HG02885 (cell line): Measurements from ENCODE around the gene VAMP5.
"Not testable (repeated sequence)": the region's sequence is repeated elsewhere in the genome, so short reads cannot be mapped to it uniquely, and the experiment has no call there.

ENCODE experiments used
- ATAC-seq: cut with Tn5 transposase; IDR thresholded peaks from one replicate; pipeline ENCODE4 v1.9.1; 2021; ENCODE audit warnings: mild to moderate bottlenecking; ENCODE audit not compliant: unreplicated experiment, poor library complexity

Gene VAMP5

DNA sequence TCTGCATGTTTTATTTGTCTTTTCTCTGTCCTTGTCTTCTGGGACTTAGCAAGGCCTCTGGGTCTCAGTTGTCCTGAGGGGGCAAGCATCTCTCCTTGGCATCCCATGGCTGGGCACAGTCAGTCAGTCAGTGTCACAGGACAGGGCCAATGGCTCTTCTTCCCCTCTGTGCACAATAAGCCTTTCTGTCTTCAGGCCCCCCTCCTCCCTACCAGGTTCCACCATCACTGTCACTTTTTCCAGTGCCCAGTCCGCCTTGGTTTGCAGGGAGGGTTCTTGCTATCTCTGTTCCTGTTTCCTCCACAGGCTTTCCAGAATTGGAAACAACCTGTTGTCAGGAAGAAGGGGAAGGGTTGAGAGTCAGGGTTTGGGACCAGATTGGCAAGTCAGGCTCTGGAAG is 1.7 kb upstream of the VAMP5 start:
- no peak for ATAC-seq

DNA sequence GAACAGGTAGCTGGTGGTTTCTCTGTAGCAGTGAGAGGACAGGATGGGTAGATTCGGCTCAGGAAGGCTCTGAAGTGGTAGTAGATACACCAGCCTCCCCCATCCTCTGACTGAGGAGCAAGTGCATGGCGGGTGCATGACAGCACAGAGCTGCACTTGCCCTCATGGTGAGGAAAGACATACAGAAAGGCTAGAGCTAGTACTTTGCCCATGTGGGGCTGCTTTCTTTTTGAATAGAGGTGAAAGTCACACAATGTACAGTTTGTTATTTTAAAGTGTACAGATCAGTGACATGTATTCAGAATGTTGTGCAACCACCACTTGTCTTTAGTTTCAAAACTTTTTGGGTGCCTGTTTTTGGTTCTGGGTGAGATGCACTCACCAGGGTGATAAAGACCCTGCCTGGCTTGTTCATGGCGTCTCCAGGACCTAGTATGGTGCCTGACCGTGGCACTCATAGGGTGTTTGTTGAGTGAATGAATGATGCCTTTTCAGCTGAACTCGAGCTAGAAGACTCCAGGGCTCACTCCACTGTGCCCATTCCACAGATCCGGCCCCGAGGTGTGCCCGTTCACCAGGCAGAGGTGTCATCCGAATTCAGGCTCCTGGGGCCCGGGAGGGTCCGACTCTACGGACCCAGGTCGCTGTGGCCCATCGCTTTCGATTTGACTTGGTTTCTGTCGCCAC is 421 bp upstream of the VAMP5 start:
- peak; percentile 65 for ATAC-seq

- ATAC-seq, result peak; percentile 37
Measured at GRCh38 chr2:85584857-85585780, 888 bp downstream of the VAMP5 start.

DNA sequence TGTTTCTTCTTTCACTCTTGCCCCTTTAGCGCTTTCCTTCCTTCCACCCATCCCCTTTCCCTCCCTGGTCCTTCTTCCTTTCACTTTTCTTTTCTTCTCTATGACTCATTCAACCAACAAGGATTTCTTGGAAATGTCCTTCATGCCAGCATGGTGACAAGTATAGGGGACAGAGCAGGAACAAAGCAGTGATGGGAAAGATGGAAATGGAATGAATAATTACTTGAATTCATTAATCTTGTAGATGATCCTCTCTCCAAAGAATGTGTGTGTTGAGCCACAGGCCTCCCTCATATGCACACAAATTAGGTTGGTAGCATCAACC is 1.5 kb downstream of the VAMP5 start:
- ATAC-seq, result no peak

DNA sequence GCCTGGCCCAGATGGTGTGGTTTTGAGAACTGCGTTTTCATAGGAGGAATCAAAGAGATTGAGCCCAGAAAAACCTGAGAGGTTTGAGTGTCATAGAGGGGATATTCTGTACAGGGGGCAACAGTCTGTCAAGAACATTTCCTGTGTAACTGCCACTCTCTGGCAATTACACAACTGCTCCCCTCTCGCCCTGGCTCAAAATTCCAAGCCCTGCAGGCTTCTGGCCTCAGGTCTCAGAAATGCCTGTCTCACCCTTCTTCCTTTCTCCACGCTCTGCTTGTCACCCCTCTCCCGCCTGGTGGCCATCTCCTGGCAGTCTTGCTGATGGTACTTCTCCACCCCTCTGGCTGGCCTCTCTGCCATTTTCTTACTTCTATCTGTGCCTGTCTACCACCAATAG is 4.0 kb downstream of the VAMP5 start:
- no peak for ATAC-seq

DNA sequence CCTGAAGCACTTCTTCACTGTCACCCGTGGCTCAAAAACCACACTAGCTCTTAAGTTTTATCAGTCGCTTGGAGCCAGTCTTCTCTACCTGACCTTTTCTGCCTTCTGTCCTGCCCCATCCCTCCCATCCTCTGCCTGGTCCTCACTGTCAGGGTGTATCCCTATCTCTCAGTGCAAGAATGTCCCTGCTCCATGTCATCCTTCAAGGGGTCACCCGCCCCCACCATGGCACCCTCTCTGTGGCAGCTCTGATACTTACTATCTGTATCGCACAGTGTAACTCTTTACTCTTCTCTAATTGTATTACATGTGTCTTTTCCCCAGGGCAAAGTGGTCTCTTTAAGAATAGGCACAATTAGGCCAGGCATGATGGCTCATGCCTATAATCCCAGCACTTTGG is 4.4 kb downstream of the VAMP5 start:
- ATAC-seq, result no peak

DNA sequence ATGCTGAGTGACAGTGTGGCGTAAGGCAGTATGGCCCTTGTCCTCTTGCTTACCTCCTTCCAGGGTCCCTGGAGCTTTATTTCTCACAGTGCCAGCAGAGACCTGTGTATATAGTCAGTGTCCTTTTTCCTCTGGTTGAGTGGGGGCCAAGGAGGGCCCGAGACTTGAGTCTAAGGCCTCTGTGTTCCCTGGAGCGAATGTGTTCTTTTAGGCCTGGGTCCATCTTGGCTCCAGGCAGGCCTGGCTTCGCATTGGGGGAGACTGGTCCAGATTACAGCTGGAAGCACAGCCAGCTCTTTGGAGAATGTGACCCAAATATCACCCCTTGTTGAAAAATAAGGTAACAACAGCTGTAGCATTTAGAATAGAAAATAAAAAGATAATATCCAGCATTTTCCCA is 5.0 kb downstream of the VAMP5 start:
- no peak for ATAC-seq

DNA sequence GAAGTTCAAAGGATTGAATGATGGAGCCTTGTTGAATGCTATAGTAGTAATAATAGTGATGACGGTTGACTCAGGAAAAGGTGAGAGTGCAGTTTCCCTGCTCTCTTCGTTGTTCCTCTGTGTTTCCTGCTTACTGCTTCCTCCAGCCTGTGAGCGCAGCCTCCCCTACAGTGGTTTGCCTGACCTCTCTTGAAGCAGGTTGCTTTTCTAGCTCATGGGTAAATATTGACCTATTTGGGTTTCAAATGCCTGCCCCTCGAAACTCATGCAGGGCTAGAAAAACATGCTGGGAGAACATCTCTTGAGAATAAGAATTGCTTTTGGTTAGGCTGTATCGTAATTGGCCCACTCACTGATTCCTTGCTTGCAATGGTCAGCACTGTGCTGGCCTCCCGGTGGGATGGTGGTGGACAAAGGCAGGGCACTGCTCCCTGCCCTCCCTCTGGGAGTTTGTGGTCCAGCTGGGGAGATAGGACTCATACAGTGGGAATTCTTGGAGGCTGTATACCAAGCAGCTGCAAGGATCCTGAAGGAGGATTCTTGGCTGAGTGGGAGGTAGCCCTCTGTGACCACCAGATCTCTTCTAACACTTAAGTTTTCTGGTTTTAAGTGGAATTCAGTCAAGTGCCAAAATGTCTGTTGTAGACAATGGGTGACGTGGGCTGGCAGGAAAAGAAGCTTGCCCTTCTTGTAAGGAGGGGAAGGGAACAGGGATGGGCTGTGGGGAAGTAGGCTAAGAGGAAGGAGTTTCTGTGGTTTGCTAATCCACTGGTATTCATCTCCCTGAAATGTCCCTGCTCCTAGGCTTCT is 6.0 kb downstream of the VAMP5 start:
- no peak for ATAC-seq

DNA sequence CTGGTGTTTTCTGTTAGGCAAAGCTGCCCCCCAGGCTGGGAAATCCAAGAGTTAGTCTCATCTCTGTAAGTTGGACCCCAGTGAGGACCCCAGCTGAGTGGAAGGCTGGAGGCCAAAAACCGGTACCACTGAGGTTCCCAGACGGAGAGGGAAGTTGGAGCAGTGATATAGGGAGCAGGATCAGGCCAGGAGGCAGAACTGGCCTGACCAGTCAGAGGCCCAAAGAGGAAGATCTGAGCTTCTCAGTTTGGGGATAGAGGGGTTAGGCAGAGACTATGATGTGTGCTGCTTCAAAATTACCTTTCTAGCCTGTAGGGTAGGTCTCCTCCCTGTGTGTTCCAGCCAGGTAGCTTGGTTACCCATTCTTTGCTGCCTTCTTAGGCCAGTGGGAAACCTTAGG is 6.7 kb downstream of the VAMP5 start:
- no peak for ATAC-seq

DNA sequence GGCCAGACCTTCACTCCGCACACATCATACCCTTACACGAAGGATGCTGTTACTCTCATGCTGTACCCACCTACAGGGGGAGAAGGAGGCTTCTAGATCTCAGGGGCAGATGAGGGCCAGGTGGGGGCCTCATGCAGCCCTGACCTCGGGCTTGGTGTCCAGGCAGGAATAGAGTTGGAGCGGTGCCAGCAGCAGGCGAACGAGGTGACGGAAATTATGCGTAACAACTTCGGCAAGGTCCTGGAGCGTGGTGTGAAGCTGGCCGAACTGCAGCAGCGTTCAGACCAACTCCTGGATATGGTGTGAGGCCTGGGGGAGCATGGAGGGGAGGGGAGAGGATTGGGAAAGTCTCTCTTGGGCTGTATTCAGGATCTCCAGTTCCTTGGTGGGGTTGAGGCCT is 7.3 kb downstream of the VAMP5 start:
- no peak for ATAC-seq

DNA sequence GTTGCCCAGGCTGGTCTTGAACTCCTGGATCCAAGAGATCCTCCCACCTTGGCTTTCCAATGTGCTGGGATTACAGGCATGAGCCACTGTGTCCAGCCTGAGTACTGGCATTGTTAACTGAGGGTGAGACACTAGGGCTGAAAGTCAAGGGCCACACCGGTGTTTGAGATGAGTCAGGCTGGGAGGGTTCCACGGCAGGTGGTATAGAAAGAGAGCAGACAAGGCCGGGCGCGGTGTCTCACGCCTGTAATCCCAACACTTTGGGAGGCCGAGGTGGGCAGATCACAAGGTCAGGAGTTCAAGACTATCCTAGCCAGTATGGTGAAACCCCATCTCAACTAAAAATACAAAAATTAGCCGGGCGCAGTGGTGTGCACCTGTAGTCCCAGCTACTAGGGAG is 8.1 kb downstream of the VAMP5 start:
- not testable (repeated sequence) for ATAC-seq

GRCh38 chr2:85593023-85593422 is 8.8 kb downstream of the VAMP5 start:
- ATAC-seq, result no peak

DNA sequence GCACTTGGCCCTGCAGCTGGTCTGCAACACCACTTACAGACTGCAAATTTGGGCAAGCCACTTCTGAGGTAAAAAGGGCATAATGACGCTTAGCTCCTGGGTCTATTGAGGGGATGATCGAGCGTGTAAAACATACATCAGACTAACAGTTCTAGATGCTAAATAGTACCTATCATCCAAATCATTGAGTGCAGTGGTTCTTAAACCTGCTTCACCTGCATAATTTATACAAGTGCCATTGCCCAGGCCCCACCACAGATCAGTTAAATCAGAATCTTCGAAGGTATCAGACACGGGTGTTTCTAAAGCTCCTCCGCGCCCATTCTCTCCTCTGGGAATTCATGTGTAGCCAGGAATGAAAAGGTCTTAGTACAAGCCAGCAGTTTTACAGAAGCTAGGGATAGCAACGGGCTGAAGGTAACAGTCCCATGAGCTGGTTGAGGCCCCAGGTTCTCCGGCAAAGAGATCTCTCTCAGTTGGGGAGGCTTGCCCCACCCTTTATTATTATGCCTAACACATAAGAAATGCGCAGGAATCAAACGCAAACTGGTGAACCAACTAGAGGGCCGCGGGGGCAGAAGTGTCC is 10.6 kb downstream of the VAMP5 start:
- ATAC-seq, result no peak

DNA sequence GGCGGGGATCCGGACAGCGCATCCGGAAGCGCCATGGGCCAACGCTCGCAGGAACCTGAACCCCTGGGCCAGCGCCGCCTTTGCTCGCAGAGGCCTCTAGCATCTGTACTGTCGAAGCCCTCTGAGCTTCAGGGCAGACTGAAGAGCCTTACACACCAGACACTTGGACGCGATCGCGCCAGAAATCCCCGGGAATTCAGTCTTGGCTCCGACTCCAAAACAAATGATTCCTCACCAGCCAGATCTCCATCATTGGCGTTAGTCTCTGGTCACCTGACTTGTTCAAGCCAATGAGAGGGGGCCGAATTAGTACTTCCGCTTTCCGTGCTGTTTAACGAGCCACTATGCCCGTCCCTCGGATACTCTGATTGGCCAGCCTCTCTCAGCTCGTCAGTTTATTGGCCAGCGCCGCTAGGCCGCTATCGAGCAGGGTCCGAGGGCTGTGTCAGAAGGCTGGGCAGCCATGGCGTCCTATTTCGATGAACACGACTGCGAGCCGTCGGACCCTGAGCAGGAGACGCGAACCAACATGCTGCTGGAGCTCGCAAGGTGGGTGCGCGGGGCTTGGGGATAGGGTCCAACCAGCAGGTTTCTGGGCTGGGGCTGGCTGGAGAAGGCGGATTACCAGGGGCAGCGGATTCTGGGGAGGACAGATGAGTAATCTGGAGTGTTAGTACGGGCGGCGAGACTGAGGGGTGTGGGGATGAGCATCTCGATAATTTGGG is 11.2 kb downstream of the VAMP5 start, which contains the start of gene RNF181:
RNF181 (plus strand) TSS at position 445 of the 725 bp plus-strand sequence; CDS start at position 464, 19 bp downstream.
- ATAC-seq, result peak; percentile 99

DNA sequence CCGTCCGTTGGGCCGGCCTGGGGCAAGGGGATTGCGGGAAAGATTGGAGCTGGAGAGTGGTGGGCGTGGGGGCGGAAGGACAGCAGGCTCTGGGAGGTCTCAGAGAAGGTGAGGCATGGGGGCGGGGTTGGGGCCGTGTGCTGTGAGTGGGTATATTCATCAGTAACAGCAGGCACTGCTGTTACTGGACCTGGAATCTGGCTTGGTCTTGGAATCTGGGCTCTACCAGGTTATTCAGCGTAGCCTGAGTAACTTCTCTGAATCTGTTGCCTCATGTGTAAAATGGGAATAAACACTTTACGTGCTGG is 11.7 kb downstream of the VAMP5 start:
- ATAC-seq, result peak; percentile 5

GRCh38 chr2:85596486-85597143 is 12.4 kb downstream of the VAMP5 start:
- no peak for ATAC-seq

DNA sequence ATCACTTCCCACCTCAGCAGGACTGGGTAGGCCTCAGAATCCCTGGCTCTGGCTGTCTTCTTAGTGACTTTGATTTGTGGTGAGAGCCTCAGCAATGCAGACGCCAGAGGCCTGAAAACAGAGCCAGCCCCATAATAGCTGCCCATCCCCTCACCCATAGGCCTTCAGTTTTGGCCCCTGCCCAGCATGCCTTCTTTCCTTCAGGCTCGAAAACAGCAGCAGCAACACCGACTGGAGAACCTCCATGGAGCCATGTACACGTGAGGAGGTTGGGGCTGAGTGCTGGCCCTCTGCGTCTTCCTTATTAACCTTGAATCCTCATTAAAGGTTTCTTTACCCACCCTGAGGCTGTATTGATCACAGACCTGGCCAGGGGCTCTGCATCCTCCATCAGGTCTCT is 13.0 kb downstream of the VAMP5 start:
- ATAC-seq, result no peak

GRCh38 chr2:85598594-85599340 is 14.5 kb downstream of the VAMP5 start:
- ATAC-seq, result no peak
